Fibroblast of lung (primary cell): ENCODE data around the gene ETFB.

Experiments used
- CTCF ChIP-seq, 2 donors: IDR thresholded peaks in 1 of 2; conservative IDR thresholded peaks in 1 of 2; 1 replicate in 1 of 2; 2 replicates in 1 of 2; pipeline ENCODE4 v1.5.1; 2011 to 2012; ENCODE audit warnings: low read length in 2 of 2, control low read depth in 1 of 2, inconsistent platforms in 1 of 2, low read depth in 1 of 2, mild to moderate bottlenecking in 1 of 2
- EZH2 ChIP-seq: IDR thresholded peaks from 2 replicates; pipeline ENCODE4 v1.5.1; 2012; ENCODE audit warnings: low read length, control low read depth, mild to moderate bottlenecking; ENCODE audit errors: missing control alignments

GRCh38 chr19:51386882-51387520 lies 20.8 kb upstream of the ETFB start:
- no peak for TF ChIP-seq CTCF (conservative IDR thresholded peaks at IDR 0.05 in 1 of 2, IDR thresholded peaks at IDR 0.05 in 1 of 2; ENCODE audit: low read depth in 1 of 2, low read length in 2 of 2)
- no peak for TF ChIP-seq EZH2
